ENCODE data around the gene TIAM1. TPM values are rescaled to one million over a fixed set of nuclear protein-coding genes. Genes with fewer than 3 reads are reported as not detected.

Gene TIAM1
- total and polyA plus RNA-seq, 9 donors = 8.7 to 21.3 (median 12.4) TPM

DNA sequence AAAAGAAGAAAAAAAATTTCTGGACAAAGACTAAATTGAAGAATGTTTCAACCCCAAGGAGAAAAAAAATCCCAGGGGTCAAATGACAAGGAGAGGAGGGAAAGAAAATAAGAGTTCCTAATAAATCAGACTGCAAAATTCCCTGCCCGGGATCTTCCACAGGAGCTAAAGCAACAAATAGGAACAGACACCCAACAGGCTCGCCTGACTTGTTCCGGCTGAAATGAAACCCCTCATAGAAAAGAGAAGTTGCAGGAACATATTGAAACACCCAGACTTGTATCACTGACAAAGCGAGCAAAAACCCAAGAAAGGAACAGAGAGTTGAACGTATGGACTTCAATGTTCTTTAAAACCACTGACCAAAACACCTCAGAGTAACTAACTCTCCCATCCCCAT lies 123.0 kb downstream of the TIAM1 start:
- Histone ChIP-seq H3K36me3 (ENCODE audit: control insufficient read depth, insufficient read depth, low read length) (peaks cover 2% of the 10 kb centered on the region), H3K4me3 (ENCODE audit: low read length) (no peak overlapping the region), H3K4me1 (ENCODE audit: control insufficient read depth, insufficient read depth, low read length) (peaks cover 6% of the 10 kb centered on the region), H3K9me3 (replicated peaks; ENCODE audit: control insufficient read depth, low read depth, low read length) (no peaks in the 10 kb centered on the region), H3K27ac (ENCODE audit: low read length) (no peak overlapping the region), H3K27me3 (ENCODE audit: control insufficient read depth, insufficient read depth, low read length) (no peaks in the 10 kb centered on the region)
- DNase-seq = peak; percentile 36
- no CpG with 5 or more reads among the region's 5 CpGs for WGBS (ENCODE audit: insufficient coverage)

DNA sequence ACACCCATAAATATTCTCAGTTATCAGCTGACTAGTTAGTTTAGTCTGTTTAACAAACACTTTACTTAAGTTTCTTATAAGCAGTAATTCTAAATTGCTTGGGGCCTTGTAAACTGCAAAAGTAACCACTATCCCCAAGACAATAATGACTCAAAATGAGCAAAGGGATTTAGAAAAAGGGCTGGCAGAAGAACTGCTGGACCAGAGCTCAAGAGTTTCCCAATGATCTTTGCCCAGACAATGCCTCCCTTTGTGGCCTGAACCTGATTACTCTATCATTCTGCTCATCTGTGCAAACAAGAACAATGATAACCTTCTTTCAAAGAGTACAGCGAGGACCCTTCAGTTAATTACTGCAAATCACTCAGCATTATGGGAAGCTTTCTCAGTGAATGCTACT lies 123.5 kb downstream of the TIAM1 start:
- Histone ChIP-seq H3K27ac (ENCODE audit: low read length) (no peak overlapping the region), H3K4me1 (ENCODE audit: control insufficient read depth, insufficient read depth, low read length) (peaks cover 6% of the 10 kb centered on the region), H3K4me3 (ENCODE audit: low read length) (no peak overlapping the region), H3K9me3 (replicated peaks; ENCODE audit: control insufficient read depth, low read depth, low read length) (no peaks in the 10 kb centered on the region), H3K36me3 (ENCODE audit: control insufficient read depth, insufficient read depth, low read length) (peaks cover 2% of the 10 kb centered on the region), H3K27me3 (ENCODE audit: control insufficient read depth, insufficient read depth, low read length) (no peaks in the 10 kb centered on the region)
- 90% methylated on average over 1 of the region's 1 CpG for WGBS (ENCODE audit: insufficient coverage)
- DNase-seq = no peak

DNA sequence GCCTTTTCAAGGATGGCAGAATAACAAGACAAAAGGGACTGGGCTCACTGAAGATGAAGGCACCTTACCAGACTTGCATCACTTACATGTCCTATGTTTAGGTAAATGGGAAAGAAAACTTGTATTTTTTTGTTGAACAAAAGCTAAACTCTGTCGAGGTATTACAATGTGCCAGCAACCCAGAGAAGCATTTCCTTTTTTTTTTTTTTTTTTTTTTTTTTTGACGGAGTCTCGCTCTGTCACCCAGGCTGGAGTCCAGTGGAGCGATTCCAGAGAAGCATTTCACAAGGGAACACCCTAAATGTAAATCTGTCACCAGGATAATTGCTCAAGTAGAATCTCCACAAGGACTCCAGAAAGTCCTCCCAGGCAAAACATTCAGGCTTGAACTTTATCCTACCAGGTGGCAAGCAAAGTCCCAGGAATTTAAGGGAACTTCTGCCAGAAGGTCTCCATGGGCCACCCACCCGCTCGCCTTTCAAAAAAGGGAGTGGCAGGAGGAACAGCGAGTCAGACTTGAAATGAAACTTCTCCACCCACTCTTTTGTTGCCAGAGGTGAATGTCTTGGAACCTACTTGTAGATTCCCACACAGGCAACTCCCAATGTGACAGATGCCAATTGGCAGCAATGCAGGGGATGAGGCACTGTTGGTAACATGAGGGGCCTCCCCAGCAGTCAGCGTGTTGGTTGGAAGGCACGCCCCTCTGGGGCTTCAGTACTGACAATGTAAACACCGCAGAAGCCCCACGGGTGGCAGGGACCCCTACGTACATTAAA lies 125.0 kb downstream of the TIAM1 start:
- Histone ChIP-seq H3K4me3 (ENCODE audit: low read length) (no peak overlapping the region), H3K36me3 (ENCODE audit: control insufficient read depth, insufficient read depth, low read length) (peaks cover 2% of the 10 kb centered on the region), H3K27me3 (ENCODE audit: control insufficient read depth, insufficient read depth, low read length) (no peaks in the 10 kb centered on the region), H3K9me3 (replicated peaks; ENCODE audit: control insufficient read depth, low read depth, low read length) (no peaks in the 10 kb centered on the region), H3K27ac (ENCODE audit: low read length) (no peak overlapping the region), H3K4me1 (ENCODE audit: control insufficient read depth, insufficient read depth, low read length) (peaks cover 6% of the 10 kb centered on the region)
- peak; percentile 74 for DNase-seq
- 21% methylated on average over 5 of the region's 12 CpGs for WGBS (ENCODE audit: insufficient coverage)

DNA sequence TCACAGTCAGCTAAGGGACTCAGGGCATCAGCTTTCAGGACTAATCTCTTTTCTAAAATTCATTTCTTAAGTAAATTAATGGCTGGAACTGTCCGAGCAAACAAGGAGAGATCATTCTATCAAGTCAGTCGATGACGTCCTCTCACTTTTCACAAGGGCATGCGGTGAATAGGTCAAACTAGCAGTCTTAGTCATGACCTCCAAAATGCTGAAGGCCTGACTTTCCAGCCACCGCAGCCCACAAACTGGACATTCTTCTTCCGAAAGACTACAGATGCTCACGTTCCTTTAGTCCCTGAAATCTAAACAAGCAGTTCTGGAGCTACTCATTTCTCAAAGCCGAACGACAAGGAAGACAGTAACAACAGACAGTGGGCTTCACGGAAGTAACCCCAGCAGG lies 127.9 kb downstream of the TIAM1 start:
- Histone ChIP-seq H3K27ac (ENCODE audit: low read length) (no peak overlapping the region), H3K36me3 (ENCODE audit: control insufficient read depth, insufficient read depth, low read length) (peaks cover 2% of the 10 kb centered on the region), H3K27me3 (ENCODE audit: control insufficient read depth, insufficient read depth, low read length) (no peaks in the 10 kb centered on the region), H3K9me3 (replicated peaks; ENCODE audit: control insufficient read depth, low read depth, low read length) (no peaks in the 10 kb centered on the region), H3K4me3 (ENCODE audit: low read length) (no peak overlapping the region), H3K4me1 (ENCODE audit: control insufficient read depth, insufficient read depth, low read length) (peaks cover 6% of the 10 kb centered on the region)
- no peak for DNase-seq
- 93% methylated on average over 8 of the region's 10 CpGs for WGBS (ENCODE audit: insufficient coverage)

DNA sequence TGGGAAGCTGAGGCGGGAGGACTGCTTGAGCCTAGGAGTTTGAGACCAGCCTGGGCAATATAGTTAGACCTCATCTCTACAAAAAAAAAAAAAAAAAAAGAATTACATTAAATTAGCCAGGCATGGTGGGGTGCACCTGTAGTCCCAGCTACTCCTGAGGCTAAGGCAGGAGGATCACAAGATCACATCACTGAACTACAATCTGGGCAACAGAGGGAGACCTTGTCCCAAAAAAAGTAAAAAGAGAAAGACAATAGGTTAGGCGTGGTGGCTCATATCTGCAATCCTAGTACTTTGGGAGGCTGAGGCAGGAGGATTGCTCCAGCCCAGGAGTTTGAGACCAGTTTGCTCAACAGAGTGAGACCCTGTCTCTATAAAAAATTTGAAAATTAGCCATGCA lies 130.3 kb downstream of the TIAM1 start:
- H3K9me3 ChIP-seq (replicated peaks; ENCODE audit: control insufficient read depth, low read depth, low read length) = no peaks in the 10 kb centered on the region
- H3K27me3 ChIP-seq (ENCODE audit: control insufficient read depth, insufficient read depth, low read length) = no peaks in the 10 kb centered on the region
- 100% methylated on average over 1 of the region's 2 CpGs for WGBS (ENCODE audit: insufficient coverage)
- no peak overlapping the region for H3K4me3 ChIP-seq (ENCODE audit: low read length)
- H3K4me1 ChIP-seq (ENCODE audit: control insufficient read depth, insufficient read depth, low read length) = no peaks in the 10 kb centered on the region
- no peak for DNase-seq
- H3K27ac ChIP-seq (ENCODE audit: low read length) = no peak overlapping the region
- peaks cover 5% of the 10 kb centered on the region for H3K36me3 ChIP-seq (ENCODE audit: control insufficient read depth, insufficient read depth, low read length)

DNA sequence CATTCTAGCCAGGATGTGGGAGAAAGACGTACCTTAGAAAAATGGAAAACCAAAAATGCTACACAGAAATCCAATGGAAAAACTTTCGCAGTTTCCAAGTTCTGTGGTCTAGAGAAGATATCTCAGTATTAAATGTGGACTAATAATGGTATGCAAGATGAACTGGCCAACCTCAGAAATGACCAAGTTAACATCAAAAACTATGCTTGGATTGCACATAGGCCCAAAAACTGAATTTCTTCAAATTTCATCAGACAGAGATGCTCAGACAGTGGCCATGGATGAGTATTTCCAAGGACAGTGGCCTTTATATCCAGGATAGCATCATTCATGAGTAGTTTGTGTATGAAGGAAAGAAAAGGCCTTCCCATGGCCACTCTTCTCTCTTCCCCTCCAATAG lies 132.2 kb downstream of the TIAM1 start:
- no peak overlapping the region for H3K27ac ChIP-seq (ENCODE audit: low read length)
- no peak for DNase-seq
- no CpG with 5 or more reads among the region's 2 CpGs for WGBS (ENCODE audit: insufficient coverage)
- peaks cover 5% of the 10 kb centered on the region for H3K36me3 ChIP-seq (ENCODE audit: control insufficient read depth, insufficient read depth, low read length)
- H3K4me3 ChIP-seq (ENCODE audit: low read length) = no peak overlapping the region
- no peaks in the 10 kb centered on the region for H3K4me1 ChIP-seq (ENCODE audit: control insufficient read depth, insufficient read depth, low read length)
- no peaks in the 10 kb centered on the region for H3K27me3 ChIP-seq (ENCODE audit: control insufficient read depth, insufficient read depth, low read length)
- H3K9me3 ChIP-seq (replicated peaks; ENCODE audit: control insufficient read depth, low read depth, low read length) = no peaks in the 10 kb centered on the region

DNA sequence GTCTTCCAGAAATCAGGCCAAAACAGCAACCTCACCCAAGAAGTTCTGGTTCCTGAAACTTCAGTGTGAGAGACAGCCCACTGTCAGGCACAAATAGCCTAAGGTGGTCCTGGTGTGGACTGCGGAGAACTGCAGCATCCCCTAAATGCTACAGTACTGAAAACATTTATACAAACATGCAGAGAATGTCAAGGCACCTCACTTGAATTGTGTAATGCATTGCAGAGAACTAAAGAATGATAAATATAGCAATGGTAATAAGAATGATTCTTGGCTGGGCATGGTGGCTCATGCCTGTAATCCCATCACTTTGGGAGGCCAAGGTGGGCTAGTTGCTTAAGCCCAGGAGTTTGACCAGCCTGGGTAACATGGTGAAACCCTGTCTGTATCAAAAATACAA lies 138.6 kb downstream of the TIAM1 start:
- Histone ChIP-seq H3K36me3 (ENCODE audit: control insufficient read depth, insufficient read depth, low read length) (peaks cover 3% of the 10 kb centered on the region), H3K27me3 (ENCODE audit: control insufficient read depth, insufficient read depth, low read length) (no peaks in the 10 kb centered on the region), H3K4me1 (ENCODE audit: control insufficient read depth, insufficient read depth, low read length) (no peaks in the 10 kb centered on the region), H3K4me3 (ENCODE audit: low read length) (no peak overlapping the region), H3K27ac (ENCODE audit: low read length) (no peak overlapping the region), H3K9me3 (replicated peaks; ENCODE audit: control insufficient read depth, low read depth, low read length) (no peaks in the 10 kb centered on the region)
- no peak for DNase-seq
- no CpG with 5 or more reads among the region's 1 CpG for WGBS (ENCODE audit: insufficient coverage)

DNA sequence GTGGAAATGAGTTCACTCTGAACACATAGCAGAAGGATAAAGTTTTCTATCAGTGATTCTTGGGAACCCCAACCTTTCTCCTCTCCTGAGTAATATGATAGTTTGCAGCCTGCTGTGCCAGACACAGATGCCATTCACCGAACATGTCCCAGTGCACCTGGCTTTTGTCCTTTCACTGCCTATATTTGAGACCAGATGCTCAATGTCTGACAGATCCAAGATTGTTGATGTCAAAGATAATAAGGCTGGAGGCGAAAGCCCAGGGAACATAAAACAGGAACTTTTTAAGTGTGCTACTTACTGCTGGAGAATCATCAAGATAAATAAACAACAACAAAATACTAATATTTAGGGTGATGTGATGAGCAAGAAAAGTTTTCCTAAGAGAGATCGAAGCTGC lies 139.3 kb downstream of the TIAM1 start:
- no peaks in the 10 kb centered on the region for H3K9me3 ChIP-seq (replicated peaks; ENCODE audit: control insufficient read depth, low read depth, low read length)
- no peaks in the 10 kb centered on the region for H3K27me3 ChIP-seq (ENCODE audit: control insufficient read depth, insufficient read depth, low read length)
- DNase-seq = no peak
- no peak overlapping the region for H3K4me3 ChIP-seq (ENCODE audit: low read length)
- WGBS (ENCODE audit: insufficient coverage) = 33% methylated on average over 1 of the region's 3 CpGs
- no peak overlapping the region for H3K27ac ChIP-seq (ENCODE audit: low read length)
- H3K4me1 ChIP-seq (ENCODE audit: control insufficient read depth, insufficient read depth, low read length) = no peaks in the 10 kb centered on the region
- H3K36me3 ChIP-seq (ENCODE audit: control insufficient read depth, insufficient read depth, low read length) = peaks cover 1% of the 10 kb centered on the region

DNA sequence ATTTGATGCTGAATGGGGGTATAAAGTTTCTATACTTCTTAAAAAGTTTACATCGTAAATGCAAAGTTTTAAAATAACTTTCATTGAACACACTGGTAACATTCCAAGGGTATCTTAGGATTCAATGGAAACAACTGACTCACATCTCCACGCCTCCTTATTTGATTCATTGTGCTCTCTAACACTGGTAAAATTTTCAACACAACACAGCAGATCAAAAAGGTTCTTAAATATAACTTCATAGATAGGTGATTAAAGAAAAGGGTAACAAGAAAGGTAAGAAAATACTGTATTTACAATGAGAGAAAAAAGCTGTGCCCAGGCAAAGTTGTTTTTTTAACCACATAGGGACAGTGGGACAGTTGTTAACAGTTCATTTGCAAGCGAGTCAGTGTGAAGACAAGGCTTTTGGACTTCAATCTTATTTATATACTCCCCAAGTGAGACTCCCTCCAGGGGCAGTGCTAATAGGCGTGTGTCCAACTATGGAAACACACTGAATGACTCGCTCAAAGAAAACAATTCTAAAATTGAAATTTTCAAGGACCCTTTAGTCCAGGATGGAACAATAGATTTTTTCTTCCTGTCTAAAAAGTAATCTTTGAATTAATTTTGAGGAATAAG lies 140.5 kb downstream of the TIAM1 start:
- Histone ChIP-seq H3K4me1 (ENCODE audit: control insufficient read depth, insufficient read depth, low read length) (no peaks in the 10 kb centered on the region), H3K27ac (ENCODE audit: low read length) (no peak overlapping the region), H3K36me3 (ENCODE audit: control insufficient read depth, insufficient read depth, low read length) (no peaks in the 10 kb centered on the region), H3K4me3 (ENCODE audit: low read length) (no peak overlapping the region), H3K9me3 (replicated peaks; ENCODE audit: control insufficient read depth, low read depth, low read length) (no peaks in the 10 kb centered on the region), H3K27me3 (ENCODE audit: control insufficient read depth, insufficient read depth, low read length) (no peaks in the 10 kb centered on the region)
- DNase-seq = peak; percentile 48
- WGBS (ENCODE audit: insufficient coverage) = 40% methylated on average over 1 of the region's 5 CpGs

DNA sequence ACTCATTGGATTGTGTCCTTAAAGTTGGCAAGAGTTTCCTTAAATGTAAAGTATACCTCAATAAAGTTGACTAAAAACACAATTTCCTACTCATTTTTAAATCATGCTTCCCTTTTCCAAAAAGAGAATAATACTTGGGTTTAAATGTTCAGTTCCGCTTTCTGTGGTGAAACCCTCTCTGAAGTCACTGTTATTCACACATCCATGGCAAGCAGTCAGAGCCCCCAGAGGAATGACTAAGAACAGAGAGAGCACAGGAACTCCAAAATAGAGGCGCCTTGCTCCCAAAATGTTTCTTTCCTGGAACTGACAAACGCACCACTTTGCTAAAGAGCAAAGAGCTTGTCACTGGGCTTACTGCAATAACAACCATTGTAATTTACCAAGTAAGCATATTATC lies 142.5 kb downstream of the TIAM1 start:
- DNase-seq = peak; percentile 96
- Histone ChIP-seq H3K27ac (ENCODE audit: low read length) (peak overlapping the region; percentile 32), H3K36me3 (ENCODE audit: control insufficient read depth, insufficient read depth, low read length) (no peaks in the 10 kb centered on the region), H3K4me1 (ENCODE audit: control insufficient read depth, insufficient read depth, low read length) (no peaks in the 10 kb centered on the region), H3K4me3 (ENCODE audit: low read length) (no peak overlapping the region), H3K27me3 (ENCODE audit: control insufficient read depth, insufficient read depth, low read length) (no peaks in the 10 kb centered on the region), H3K9me3 (replicated peaks; ENCODE audit: control insufficient read depth, low read depth, low read length) (no peaks in the 10 kb centered on the region)
- no CpG with 5 or more reads among the region's 3 CpGs for WGBS (ENCODE audit: insufficient coverage)

All from muscle of leg (tissue), 11 donors.